AG04450 (cell line): ENCODE measurements around the gene CCDC80. TPM values are rescaled to one million over a fixed set of nuclear protein-coding genes. Genes with fewer than 3 reads are reported as not detected.

Experiments used
- CTCF ChIA-PET: fragments of 300-600, 350-600 bp; formaldehyde crosslinking; extraction: SDS; loops from one replicate; lab custom pipeline; 2022; ENCODE audit warnings: antibody characterized with exemption, inconsistent platforms; lab: Charles Lee
- POLR2A ChIA-PET: fragments of 350-600 bp; formaldehyde crosslinking; extraction: SDS; loops from one replicate; lab custom pipeline; 2021; ENCODE audit warnings: antibody characterized with exemption, inconsistent platforms; lab: Yijun Ruan, JAX
- DNase-seq: peaks from one replicate; pipeline ENCODE4 v3.0.0-alpha.2; 2011; ENCODE audit warnings: low read depth, low spot score
- H3K27ac ChIP-seq: one replicate; pipeline ENCODE4 v1.5.1; 2012; ENCODE audit warnings: low read depth, low read length, control low read depth
- H3K27me3 ChIP-seq: one replicate; pipeline ENCODE4 v1.6.0; 2012; ENCODE audit warnings: low read length; ENCODE audit not compliant: control insufficient read depth, insufficient read depth
- H3K4me3 ChIP-seq: 2 replicates; pipeline ENCODE4 v1.5.1; 2011; ENCODE audit warnings: mild to moderate bottlenecking, low read depth, low read length, control low read depth
- H3K9me3 ChIP-seq: 2 replicates; pipeline ENCODE4 v1.5.1; 2012; ENCODE audit warnings: low read length; ENCODE audit not compliant: control insufficient read depth, insufficient read depth
- polyA plus RNA-seq: library from polyadenylated mRNA; depleted of rRNA; stranded (reverse); fragments of >200 nt; gene quantifications from 2 replicates; pipeline ENCODE4 v1.2.3, GENCODE V29; 2011
- TF ChIP-seq, protein P1 (sequence below): IDR thresholded peaks from 2 replicates; pipeline ENCODE4 v1.5.1; 2011; ENCODE audit warnings: low read depth, low read length, control low read depth, inconsistent platforms

Gene CCDC80
- polyA plus RNA-seq, 1 experiment, result 202 TPM

DNA sequence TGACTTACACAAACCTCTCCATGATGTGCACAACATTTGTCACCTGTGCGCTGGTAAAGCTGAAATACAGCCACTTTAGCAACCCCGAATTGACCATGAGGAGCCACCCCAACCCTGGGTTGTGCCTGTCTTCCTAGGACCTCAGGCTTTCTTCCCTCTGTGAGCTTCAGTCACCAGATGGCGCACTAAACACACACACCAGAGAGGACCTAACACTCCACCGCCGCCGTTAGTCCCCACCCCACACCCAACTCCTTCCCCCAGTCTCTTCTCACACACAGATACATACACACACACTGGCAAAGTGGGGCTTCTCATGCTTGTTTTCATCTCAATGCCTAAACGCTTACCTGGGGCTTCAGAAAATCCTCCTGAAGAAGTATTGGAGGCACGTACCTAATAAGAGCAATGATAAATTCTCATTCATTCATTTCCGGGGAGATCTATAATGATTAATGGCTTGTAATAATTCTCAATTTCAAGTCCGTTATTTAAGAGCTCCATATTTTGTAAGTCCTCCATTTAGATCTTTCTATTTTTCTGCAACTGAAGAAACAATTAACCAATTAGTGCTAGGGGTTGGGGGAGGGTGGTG lies 2.1 kb upstream of the CCDC80 start:
- ChIA-PET CTCF (interaction anchor here (0.6 to 5.8 kb wide), 45 partner anchors 10 to 645 kb away, joined by 3 to 128 read pairs (median 4); partner anchors contain the start of gene GTPBP8), POLR2A (interaction anchor here (0.6 to 3.2 kb wide), 9 partner anchors 11 to 376 kb away, joined by 3 to 24 read pairs (median 5); partner anchors contain the start of gene GTPBP8)
- TF ChIP-seq, protein P1, sequence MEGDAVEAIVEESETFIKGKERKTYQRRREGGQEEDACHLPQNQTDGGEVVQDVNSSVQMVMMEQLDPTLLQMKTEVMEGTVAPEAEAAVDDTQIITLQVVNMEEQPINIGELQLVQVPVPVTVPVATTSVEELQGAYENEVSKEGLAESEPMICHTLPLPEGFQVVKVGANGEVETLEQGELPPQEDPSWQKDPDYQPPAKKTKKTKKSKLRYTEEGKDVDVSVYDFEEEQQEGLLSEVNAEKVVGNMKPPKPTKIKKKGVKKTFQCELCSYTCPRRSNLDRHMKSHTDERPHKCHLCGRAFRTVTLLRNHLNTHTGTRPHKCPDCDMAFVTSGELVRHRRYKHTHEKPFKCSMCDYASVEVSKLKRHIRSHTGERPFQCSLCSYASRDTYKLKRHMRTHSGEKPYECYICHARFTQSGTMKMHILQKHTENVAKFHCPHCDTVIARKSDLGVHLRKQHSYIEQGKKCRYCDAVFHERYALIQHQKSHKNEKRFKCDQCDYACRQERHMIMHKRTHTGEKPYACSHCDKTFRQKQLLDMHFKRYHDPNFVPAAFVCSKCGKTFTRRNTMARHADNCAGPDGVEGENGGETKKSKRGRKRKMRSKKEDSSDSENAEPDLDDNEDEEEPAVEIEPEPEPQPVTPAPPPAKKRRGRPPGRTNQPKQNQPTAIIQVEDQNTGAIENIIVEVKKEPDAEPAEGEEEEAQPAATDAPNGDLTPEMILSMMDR, result peak; percentile 96
- peak overlapping the region; percentile 28 for H3K4me3 ChIP-seq
- H3K9me3 ChIP-seq, result peaks cover 9% of the 10 kb centered on the region; the same call in 1 of the 2 replicates
- no peaks in the 10 kb centered on the region for H3K27me3 ChIP-seq
- no peak overlapping the region for H3K27ac ChIP-seq
- DNase-seq, result peak; percentile 86

DNA sequence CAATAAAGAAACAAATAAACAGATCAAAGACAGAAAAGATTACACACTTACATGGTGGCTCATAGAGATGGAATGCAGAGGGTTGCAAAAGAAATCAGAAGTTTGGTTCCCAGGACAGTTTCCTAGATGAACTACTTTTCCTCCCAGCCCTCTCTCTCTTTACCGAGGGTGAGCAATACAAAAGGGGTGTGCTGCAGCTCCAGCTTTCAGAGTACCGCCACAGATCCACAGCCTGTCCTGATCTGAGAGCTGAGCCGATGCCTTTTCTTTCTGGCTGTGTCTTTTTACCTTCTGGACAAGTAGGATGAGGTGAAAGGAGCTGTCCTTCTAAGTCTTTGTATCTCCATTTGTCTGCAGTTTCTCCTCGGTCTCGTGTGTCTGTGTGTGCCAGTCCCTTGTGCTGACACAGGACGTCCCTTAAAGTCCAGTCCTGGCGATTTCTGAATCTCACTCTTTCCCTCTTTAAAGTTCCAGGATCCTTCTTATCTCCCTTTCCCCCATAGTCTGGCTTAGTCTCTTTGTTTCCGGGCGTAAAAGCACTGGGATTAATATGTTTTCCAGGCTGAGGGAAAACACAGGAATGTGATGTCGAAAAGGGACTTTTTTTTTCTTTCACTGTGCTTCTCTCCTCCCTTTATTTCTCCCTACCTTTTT lies 540 bp downstream of the CCDC80 start:
- TF ChIP-seq, protein P1, result no peak
- ChIA-PET POLR2A (interaction anchor here (1.0 to 2.0 kb wide), 4 partner anchors 12 to 176 kb away, joined by 3 to 9 read pairs (median 3); partner anchors contain the start of genes ATG3 and SLC35A5), CTCF (interaction anchor here (1.1 to 5.8 kb wide), 5 partner anchors 58 to 395 kb away, joined by 3 to 128 read pairs (median 5); no protein-coding TSS in a partner anchor)
- Histone ChIP-seq H3K27ac (peak overlapping the region; percentile 98), H3K9me3 (peaks cover 9% of the 10 kb centered on the region; the same call in 1 of the 2 replicates), H3K27me3 (no peaks in the 10 kb centered on the region), H3K4me3 (peak overlapping the region; percentile 85)
- DNase-seq, result peak; percentile 68

DNA sequence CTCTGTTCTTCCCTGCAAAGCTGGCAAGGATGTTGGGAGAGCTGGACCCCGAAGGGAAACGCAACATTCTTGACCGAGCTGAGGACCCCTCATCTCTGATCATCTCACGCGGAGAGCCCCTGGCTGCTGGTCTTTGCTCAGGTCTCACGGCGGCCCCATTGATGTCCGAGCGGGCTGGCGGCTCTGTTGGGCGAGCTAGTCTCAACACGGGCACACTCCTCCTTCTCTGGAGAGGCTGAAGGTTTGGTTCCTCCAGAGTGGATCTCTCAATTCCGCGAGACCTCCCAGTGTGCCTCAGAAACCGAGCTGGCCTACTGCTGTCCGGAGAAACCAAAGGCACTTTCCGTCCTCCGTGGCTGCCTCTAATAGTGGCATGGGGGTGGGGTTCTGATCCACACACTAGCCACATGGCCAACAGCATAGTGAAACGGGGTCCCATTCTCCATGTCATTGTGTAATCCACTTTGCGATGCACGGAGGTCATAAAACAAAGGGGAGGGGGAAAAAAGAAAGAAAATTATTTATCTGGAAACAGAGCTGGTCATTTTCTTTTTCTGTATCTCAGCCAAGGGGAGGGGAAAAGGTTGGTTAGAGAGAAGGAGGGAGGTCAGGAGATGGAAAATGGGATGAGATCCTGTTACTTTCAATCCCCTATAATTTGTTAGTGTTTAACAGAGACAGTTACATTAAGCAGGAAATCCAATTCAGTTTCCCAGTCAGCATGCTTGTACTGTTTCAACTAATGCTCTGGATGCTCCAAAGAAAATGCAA lies 1.3 kb downstream of the CCDC80 start:
- Histone ChIP-seq H3K27ac (peak overlapping the region; percentile 98), H3K27me3 (no peaks in the 10 kb centered on the region), H3K4me3 (peak overlapping the region; percentile 85), H3K9me3 (peaks cover 9% of the 10 kb centered on the region; the same call in 1 of the 2 replicates)
- CTCF ChIA-PET, result interaction anchor here (1.1 to 4.1 kb wide), 5 partner anchors 57 to 396 kb away, joined by 3 to 32 read pairs (median 5); no protein-coding TSS in a partner anchor
- POLR2A ChIA-PET, result interaction anchor here (1.0 to 1.2 kb wide), 3 partner anchors 13 to 78 kb away, joined by 3 read pairs; partner anchors contain the start of genes ATG3 and SLC35A5
- no peak for DNase-seq
- TF ChIP-seq, protein P1, result no peak

DNA sequence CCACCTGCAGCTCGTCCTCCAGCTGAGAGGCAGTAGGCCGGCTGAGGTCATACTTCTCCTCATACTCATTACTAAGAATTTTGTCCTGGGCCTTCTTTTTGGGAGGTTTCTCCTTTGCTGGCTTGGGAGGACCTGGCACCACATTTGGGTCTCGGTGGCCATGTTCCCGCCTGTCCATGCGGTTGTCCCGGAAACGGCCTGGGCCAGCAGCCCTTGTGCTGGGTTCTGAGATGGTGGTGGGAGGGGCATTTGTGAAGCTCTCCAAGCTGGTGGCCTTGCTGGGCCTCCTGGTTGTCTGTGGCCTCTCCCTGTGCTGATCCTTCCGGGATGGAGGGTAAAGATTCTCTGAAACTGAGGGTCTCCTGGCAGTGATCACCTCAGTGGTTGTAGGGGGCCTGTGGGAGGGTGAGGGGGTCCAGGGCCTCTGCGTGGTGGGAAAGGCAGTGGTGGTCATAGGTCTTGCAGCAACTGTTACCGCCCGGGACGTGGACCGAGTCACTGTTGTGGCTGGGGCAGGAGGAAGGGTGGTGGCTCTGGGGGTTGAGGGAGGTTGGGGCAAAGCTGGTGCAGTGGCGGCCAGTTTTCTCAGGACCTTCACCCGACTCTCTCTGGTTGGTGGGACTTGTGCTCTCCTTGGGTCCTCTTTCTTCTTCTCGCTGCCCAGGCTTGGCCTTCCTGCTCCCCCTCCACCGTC lies 2.5 kb downstream of the CCDC80 start:
- Histone ChIP-seq H3K9me3 (peaks cover 9% of the 10 kb centered on the region; the same call in 1 of the 2 replicates), H3K27ac (peak overlapping the region; percentile 22), H3K27me3 (no peaks in the 10 kb centered on the region), H3K4me3 (peak overlapping the region; percentile 85)
- CTCF ChIA-PET, result interaction anchor here (0.6 to 2.5 kb wide), 5 partner anchors 56 to 937 kb away, joined by 3 to 13 read pairs (median 6); no protein-coding TSS in a partner anchor
- DNase-seq, result no peak
- POLR2A ChIA-PET, result no interaction called here
- TF ChIP-seq, protein P1, result no peak
